Measurements from ENCODE around the gene PRKAG2. TPM values are rescaled to one million over a fixed set of nuclear protein-coding genes. Genes with fewer than 3 reads are reported as not detected.

The PRKAG2 gene
- total RNA-seq, 2 experiments from 2014 or later = 39.3 to 42.3 TPM

GRCh38 chr7:151847681-151848081, 29.2 kb downstream of the PRKAG2 start:
- POLR2A ChIA-PET = interaction anchor here (0.8 kb wide), 1 partner anchor 29 kb away, joined by 3 read pairs; the partner anchor contains the start of gene PRKAG2
- no peak for ATAC-seq (ENCODE audit: poor library complexity)
- no peaks in the 10 kb centered on the region for H3K27me3 Mint-ChIP-seq
- H3K4me3 ChIP-seq (ENCODE audit: low read length) = no peak overlapping the region
- H3K27ac ChIP-seq (ENCODE audit: low read depth in 1 of 2, low read length in 2 of 2) = no peak overlapping the region
- peaks cover 25% of the 10 kb centered on the region for H3K36me3 Mint-ChIP-seq (ENCODE audit: low read depth)
- no peaks in the 10 kb centered on the region for H3K9me3 Mint-ChIP-seq
- peaks cover 27% of the 10 kb centered on the region for H3K4me1 Mint-ChIP-seq (ENCODE audit: low read depth)
- H3K27ac Mint-ChIP-seq = no peak overlapping the region
- intact Hi-C loops (cut with DNase I, micrococcal nuclease) = no loop called here
- H3K36me3 ChIP-seq (ENCODE audit: insufficient read depth, low read length) = peaks cover 5% of the 10 kb centered on the region
- H3K27me3 ChIP-seq (ENCODE audit: control insufficient read depth in 1 of 2, insufficient read depth in 2 of 2, low read length in 2 of 2) = no peaks in the 10 kb centered on the region
- H3K4me1 ChIP-seq (ENCODE audit: insufficient read depth, low read length) = peaks cover 33% of the 10 kb centered on the region
- CTCF ChIA-PET = no interaction called here
- no peak overlapping the region for H3K4me3 Mint-ChIP-seq
- DNase-seq = peak in 2 of 14 experiments; percentile 42 to 50
- TF ChIP-seq, protein P1, sequence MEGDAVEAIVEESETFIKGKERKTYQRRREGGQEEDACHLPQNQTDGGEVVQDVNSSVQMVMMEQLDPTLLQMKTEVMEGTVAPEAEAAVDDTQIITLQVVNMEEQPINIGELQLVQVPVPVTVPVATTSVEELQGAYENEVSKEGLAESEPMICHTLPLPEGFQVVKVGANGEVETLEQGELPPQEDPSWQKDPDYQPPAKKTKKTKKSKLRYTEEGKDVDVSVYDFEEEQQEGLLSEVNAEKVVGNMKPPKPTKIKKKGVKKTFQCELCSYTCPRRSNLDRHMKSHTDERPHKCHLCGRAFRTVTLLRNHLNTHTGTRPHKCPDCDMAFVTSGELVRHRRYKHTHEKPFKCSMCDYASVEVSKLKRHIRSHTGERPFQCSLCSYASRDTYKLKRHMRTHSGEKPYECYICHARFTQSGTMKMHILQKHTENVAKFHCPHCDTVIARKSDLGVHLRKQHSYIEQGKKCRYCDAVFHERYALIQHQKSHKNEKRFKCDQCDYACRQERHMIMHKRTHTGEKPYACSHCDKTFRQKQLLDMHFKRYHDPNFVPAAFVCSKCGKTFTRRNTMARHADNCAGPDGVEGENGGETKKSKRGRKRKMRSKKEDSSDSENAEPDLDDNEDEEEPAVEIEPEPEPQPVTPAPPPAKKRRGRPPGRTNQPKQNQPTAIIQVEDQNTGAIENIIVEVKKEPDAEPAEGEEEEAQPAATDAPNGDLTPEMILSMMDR (IDR thresholded peaks at IDR 0.05) = no peak
- no peaks in the 10 kb centered on the region for H3K9me3 ChIP-seq (ENCODE audit: control insufficient read depth in 1 of 2, insufficient read depth in 1 of 2, low read length in 2 of 2)

GRCh38 chr7:151847136-151847535, 29.8 kb downstream of the PRKAG2 start:
- DNase-seq (no peak), ATAC-seq (ENCODE audit: poor library complexity) (no peak)
- ChIA-PET POLR2A (no interaction called here), CTCF (no interaction called here)
- H3K9me3 ChIP-seq (ENCODE audit: control insufficient read depth in 1 of 2, insufficient read depth in 1 of 2, low read length in 2 of 2) = no peaks in the 10 kb centered on the region
- H3K27me3 Mint-ChIP-seq = no peaks in the 10 kb centered on the region
- no peaks in the 10 kb centered on the region for H3K9me3 Mint-ChIP-seq
- no peak overlapping the region for H3K27ac ChIP-seq (ENCODE audit: low read depth in 1 of 2, low read length in 2 of 2)
- H3K27me3 ChIP-seq (ENCODE audit: control insufficient read depth in 1 of 2, insufficient read depth in 2 of 2, low read length in 2 of 2) = no peaks in the 10 kb centered on the region
- H3K36me3 Mint-ChIP-seq (ENCODE audit: low read depth) = peaks cover 25% of the 10 kb centered on the region
- peaks cover 5% of the 10 kb centered on the region for H3K36me3 ChIP-seq (ENCODE audit: insufficient read depth, low read length)
- peaks cover 28% of the 10 kb centered on the region for H3K4me1 ChIP-seq (ENCODE audit: insufficient read depth, low read length)
- H3K27ac Mint-ChIP-seq = no peak overlapping the region
- no peak overlapping the region for H3K4me3 ChIP-seq (ENCODE audit: low read length)
- intact Hi-C loops (cut with DNase I, micrococcal nuclease) = no loop called here
- TF ChIP-seq, protein P1 (IDR thresholded peaks at IDR 0.05) = no peak
- H3K4me3 Mint-ChIP-seq = no peak overlapping the region
- peaks cover 22% of the 10 kb centered on the region for H3K4me1 Mint-ChIP-seq (ENCODE audit: low read depth)

- Mint-ChIP-seq H3K36me3 (ENCODE audit: low read depth) (peaks cover 25% of the 10 kb centered on the region), H3K4me1 (ENCODE audit: low read depth) (peaks cover 6% of the 10 kb centered on the region), H3K9me3 (no peaks in the 10 kb centered on the region), H3K27me3 (no peaks in the 10 kb centered on the region), H3K27ac (no peak overlapping the region), H3K4me3 (no peak overlapping the region)
- CTCF ChIA-PET = no interaction called here
- Histone ChIP-seq H3K27ac (ENCODE audit: low read depth in 1 of 2, low read length in 2 of 2) (no peak overlapping the region), H3K4me3 (ENCODE audit: low read length) (no peak overlapping the region), H3K36me3 (ENCODE audit: insufficient read depth, low read length) (peaks cover 5% of the 10 kb centered on the region), H3K4me1 (ENCODE audit: insufficient read depth, low read length) (peaks cover 18% of the 10 kb centered on the region), H3K9me3 (ENCODE audit: control insufficient read depth in 1 of 2, insufficient read depth in 1 of 2, low read length in 2 of 2) (no peaks in the 10 kb centered on the region), H3K27me3 (ENCODE audit: control insufficient read depth in 1 of 2, insufficient read depth in 2 of 2, low read length in 2 of 2) (no peaks in the 10 kb centered on the region)
- ATAC-seq (ENCODE audit: poor library complexity) (no peak), DNase-seq (no peak)
- TF ChIP-seq, protein P1 (IDR thresholded peaks at IDR 0.05) = no peak
- intact Hi-C loops (cut with DNase I, micrococcal nuclease) = no loop called here
- POLR2A ChIA-PET = no interaction called here
These were observed 31.3 kb downstream of the PRKAG2 start for GRCh38 chr7:151845412-151846205.
